SK-N-SH treated with all-trans-retinoic acid at 6 μM for 48 hours (cell line): ENCODE results near the gene SLC38A10.
A peak's percentile ranks its signal among the peaks of the same experiment; 100 is the strongest.

ENCODE experiments used
- ATAC-seq: fragments of 200-7000 bp; cut with Tn5 transposase; 3 replicates; pipeline ENCODE4 v1.9.1; 2020; ENCODE audit warnings: mild to moderate bottlenecking, moderate library complexity
- ARNTL ChIP-seq: fragments of 450-650 bp; formaldehyde crosslinking; IDR thresholded peaks from 2 replicates; pipeline ENCODE4 v1.5.0; 2020; ENCODE audit warnings: low read depth, mild to moderate bottlenecking, moderate library complexity, borderline replicate concordance
- BACH2 ChIP-seq: fragments of 250-450 bp; sonication (Bioruptor Pico); IDR thresholded peaks from 2 replicates; pipeline ENCODE4 v1.9.0; 2021; ENCODE audit warnings: mild to moderate bottlenecking, borderline replicate concordance
- CSDC2 ChIP-seq: fragments of 250-450 bp; sonication (Bioruptor Pico); IDR thresholded peaks from 2 replicates; pipeline ENCODE4 v1.5.0; 2020; ENCODE audit warnings: mild to moderate bottlenecking, moderate library complexity
- GLIS3 ChIP-seq: fragments of 250-450 bp; sonication (Bioruptor Pico); IDR thresholded peaks from 2 replicates; pipeline ENCODE4 v1.5.0; 2020; ENCODE audit warnings: mild to moderate bottlenecking, moderate library complexity
- PPARA ChIP-seq: fragments of 250-450 bp; sonication (Bioruptor Pico); IDR thresholded peaks from 2 replicates; pipeline ENCODE4 v1.5.0; 2020; ENCODE audit warnings: mild to moderate bottlenecking, borderline replicate concordance
- TCF4 ChIP-seq: fragments of 250-450 bp; sonication (Bioruptor Pico); IDR thresholded peaks from 2 replicates; pipeline ENCODE4 v1.8.0; 2021; ENCODE audit warnings: mild to moderate bottlenecking, moderate library complexity, borderline replicate concordance
- TOX ChIP-seq: fragments of 250-450 bp; sonication (Bioruptor Pico); IDR thresholded peaks from 2 replicates; pipeline ENCODE4 v1.8.0; 2021; ENCODE audit warnings: mild to moderate bottlenecking, moderate library complexity, borderline replicate concordance
- ZC3H10 ChIP-seq: fragments of 250-450 bp; sonication (Bioruptor Pico); IDR thresholded peaks from 2 replicates; pipeline ENCODE4 v1.5.1; 2021; ENCODE audit warnings: mild to moderate bottlenecking, moderate library complexity
- ZFP3 ChIP-seq: fragments of 250-450 bp; sonication (Bioruptor Pico); IDR thresholded peaks from 2 replicates; pipeline ENCODE4 v1.5.0; 2020; ENCODE audit warnings: mild to moderate bottlenecking, moderate library complexity
- ZFP30 ChIP-seq: fragments of 450-650 bp; formaldehyde crosslinking; IDR thresholded peaks from 2 replicates; pipeline ENCODE4 v1.5.0; 2022; ENCODE audit warnings: mild to moderate bottlenecking, moderate library complexity
- ZNF565 ChIP-seq: fragments of 450-650 bp; formaldehyde crosslinking; conservative IDR thresholded peaks from 2 replicates; pipeline ENCODE4 v1.5.0; 2020; ENCODE audit warnings: low read depth, mild to moderate bottlenecking, moderate library complexity
- ZNF70 ChIP-seq: fragments of 450-650 bp; formaldehyde crosslinking; IDR thresholded peaks from 2 replicates; pipeline ENCODE4 v1.5.0; 2020; ENCODE audit warnings: mild to moderate bottlenecking, moderate library complexity
- ZNF8 ChIP-seq: fragments of 450-650 bp; formaldehyde crosslinking; IDR thresholded peaks from 2 replicates; pipeline ENCODE4 v1.5.0; 2020; ENCODE audit warnings: mild to moderate bottlenecking, moderate library complexity
- TF ChIP-seq, protein P1 (sequence below): fragments of 250-450 bp; sonication (Bioruptor Pico); IDR thresholded peaks from 2 replicates; pipeline ENCODE4 v1.8.0; 2021; ENCODE audit warnings: low read depth, mild to moderate bottlenecking, moderate library complexity, borderline replicate concordance
- TF ChIP-seq, protein P2 (sequence below): fragments of 250-450 bp; sonication (Bioruptor Pico); IDR thresholded peaks from 2 replicates; pipeline ENCODE4 v1.5.0; 2020; ENCODE audit warnings: mild to moderate bottlenecking, moderate library complexity
- TF ChIP-seq, protein P3 (sequence below): fragments of 250-450 bp; sonication (Bioruptor Pico); IDR thresholded peaks from 2 replicates; pipeline ENCODE4 v1.8.0; 2020; ENCODE audit warnings: mild to moderate bottlenecking, moderate library complexity, borderline replicate concordance
- TF ChIP-seq, protein P4 (sequence below): fragments of 250-450 bp; sonication (Bioruptor Pico); IDR thresholded peaks from 2 replicates; pipeline ENCODE4 v1.5.1; 2020; ENCODE audit warnings: low read depth, mild to moderate bottlenecking, moderate library complexity
- TF ChIP-seq, protein P5 (sequence below): fragments of 250-450 bp; sonication (Bioruptor Pico); IDR thresholded peaks from 2 replicates; pipeline ENCODE4 v1.5.1; 2021; ENCODE audit warnings: mild to moderate bottlenecking, moderate library complexity

The SLC38A10 gene

DNA sequence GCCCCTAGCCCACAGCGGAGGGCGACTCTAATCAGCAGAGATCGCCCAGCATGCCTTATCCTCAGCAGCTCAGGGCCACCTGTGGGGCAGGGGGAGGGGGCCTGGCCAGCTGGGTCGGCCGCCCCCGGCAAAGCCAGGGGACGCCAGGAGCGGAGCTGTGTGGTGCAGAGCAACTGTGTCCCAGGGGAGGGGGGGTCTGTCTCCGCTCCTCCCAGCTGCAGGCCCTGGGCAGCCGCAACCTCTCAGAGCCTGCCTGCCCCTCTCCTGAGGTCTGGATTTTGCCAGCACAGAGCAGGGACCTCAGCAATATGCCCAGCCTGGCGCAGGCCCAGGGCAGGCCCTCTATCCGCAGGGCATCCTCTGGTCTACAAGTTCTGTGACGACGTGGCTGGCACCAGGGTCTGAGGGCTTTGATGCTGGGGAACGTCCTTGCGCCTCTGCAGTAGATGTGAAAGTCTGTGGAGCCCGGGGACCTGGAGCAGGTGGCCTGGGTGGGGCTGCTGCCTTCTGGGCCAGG lies 36.5 kb upstream of the SLC38A10 start:
- no peak; the same call in 2 of the 3 replicates for ATAC-seq
- TF ChIP-seq TCF4 (peak; percentile 61; the same call in 1 of the 2 replicates), ZNF8 (CRISPR knock-in tag) (no peak; the same call in 1 of the 2 replicates), ZNF70 (CRISPR knock-in tag) (peak; percentile 1; the same call in 1 of the 2 replicates), ARNTL (CRISPR knock-in tag) (no peak), BACH2 (CRISPR knock-in tag) (no peak), PPARA (CRISPR knock-in tag) (no peak), ZC3H10 (CRISPR knock-in tag) (no peak), TOX (no peak), ZFP30 (CRISPR knock-in tag) (0 out of 2 replicates have a peak, but pooled peaks have one; percentile 6), GLIS3 (CRISPR knock-in tag) (no peak), ZFP3 (no peak)
- TF ChIP-seq, protein P1, sequence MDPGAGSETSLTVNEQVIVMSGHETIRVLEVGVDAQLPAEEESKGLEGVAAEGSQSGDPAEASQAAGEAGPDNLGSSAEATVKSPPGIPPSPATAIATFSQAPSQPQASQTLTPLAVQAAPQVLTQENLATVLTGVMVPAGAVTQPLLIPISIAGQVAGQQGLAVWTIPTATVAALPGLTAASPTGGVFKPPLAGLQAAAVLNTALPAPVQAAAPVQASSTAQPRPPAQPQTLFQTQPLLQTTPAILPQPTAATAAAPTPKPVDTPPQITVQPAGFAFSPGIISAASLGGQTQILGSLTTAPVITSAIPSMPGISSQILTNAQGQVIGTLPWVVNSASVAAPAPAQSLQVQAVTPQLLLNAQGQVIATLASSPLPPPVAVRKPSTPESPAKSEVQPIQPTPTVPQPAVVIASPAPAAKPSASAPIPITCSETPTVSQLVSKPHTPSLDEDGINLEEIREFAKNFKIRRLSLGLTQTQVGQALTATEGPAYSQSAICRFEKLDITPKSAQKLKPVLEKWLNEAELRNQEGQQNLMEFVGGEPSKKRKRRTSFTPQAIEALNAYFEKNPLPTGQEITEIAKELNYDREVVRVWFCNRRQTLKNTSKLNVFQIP (CRISPR knock-in tag), result no peak
- TF ChIP-seq, protein P2, sequence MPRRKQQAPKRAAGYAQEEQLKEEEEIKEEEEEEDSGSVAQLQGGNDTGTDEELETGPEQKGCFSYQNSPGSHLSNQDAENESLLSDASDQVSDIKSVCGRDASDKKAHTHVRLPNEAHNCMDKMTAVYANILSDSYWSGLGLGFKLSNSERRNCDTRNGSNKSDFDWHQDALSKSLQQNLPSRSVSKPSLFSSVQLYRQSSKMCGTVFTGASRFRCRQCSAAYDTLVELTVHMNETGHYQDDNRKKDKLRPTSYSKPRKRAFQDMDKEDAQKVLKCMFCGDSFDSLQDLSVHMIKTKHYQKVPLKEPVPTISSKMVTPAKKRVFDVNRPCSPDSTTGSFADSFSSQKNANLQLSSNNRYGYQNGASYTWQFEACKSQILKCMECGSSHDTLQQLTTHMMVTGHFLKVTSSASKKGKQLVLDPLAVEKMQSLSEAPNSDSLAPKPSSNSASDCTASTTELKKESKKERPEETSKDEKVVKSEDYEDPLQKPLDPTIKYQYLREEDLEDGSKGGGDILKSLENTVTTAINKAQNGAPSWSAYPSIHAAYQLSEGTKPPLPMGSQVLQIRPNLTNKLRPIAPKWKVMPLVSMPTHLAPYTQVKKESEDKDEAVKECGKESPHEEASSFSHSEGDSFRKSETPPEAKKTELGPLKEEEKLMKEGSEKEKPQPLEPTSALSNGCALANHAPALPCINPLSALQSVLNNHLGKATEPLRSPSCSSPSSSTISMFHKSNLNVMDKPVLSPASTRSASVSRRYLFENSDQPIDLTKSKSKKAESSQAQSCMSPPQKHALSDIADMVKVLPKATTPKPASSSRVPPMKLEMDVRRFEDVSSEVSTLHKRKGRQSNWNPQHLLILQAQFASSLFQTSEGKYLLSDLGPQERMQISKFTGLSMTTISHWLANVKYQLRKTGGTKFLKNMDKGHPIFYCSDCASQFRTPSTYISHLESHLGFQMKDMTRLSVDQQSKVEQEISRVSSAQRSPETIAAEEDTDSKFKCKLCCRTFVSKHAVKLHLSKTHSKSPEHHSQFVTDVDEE (CRISPR knock-in tag), result peak; percentile 84; the same call in 1 of the 2 replicates
- TF ChIP-seq, protein P3, sequence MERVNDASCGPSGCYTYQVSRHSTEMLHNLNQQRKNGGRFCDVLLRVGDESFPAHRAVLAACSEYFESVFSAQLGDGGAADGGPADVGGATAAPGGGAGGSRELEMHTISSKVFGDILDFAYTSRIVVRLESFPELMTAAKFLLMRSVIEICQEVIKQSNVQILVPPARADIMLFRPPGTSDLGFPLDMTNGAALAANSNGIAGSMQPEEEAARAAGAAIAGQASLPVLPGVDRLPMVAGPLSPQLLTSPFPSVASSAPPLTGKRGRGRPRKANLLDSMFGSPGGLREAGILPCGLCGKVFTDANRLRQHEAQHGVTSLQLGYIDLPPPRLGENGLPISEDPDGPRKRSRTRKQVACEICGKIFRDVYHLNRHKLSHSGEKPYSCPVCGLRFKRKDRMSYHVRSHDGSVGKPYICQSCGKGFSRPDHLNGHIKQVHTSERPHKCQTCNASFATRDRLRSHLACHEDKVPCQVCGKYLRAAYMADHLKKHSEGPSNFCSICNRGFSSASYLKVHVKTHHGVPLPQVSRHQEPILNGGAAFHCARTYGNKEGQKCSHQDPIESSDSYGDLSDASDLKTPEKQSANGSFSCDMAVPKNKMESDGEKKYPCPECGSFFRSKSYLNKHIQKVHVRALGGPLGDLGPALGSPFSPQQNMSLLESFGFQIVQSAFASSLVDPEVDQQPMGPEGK, result no peak
- TF ChIP-seq, protein P4, sequence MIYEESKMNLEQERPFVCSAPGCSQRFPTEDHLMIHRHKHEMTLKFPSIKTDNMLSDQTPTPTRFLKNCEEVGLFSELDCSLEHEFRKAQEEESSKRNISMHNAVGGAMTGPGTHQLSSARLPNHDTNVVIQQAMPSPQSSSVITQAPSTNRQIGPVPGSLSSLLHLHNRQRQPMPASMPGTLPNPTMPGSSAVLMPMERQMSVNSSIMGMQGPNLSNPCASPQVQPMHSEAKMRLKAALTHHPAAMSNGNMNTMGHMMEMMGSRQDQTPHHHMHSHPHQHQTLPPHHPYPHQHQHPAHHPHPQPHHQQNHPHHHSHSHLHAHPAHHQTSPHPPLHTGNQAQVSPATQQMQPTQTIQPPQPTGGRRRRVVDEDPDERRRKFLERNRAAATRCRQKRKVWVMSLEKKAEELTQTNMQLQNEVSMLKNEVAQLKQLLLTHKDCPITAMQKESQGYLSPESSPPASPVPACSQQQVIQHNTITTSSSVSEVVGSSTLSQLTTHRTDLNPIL, result no peak

DNA sequence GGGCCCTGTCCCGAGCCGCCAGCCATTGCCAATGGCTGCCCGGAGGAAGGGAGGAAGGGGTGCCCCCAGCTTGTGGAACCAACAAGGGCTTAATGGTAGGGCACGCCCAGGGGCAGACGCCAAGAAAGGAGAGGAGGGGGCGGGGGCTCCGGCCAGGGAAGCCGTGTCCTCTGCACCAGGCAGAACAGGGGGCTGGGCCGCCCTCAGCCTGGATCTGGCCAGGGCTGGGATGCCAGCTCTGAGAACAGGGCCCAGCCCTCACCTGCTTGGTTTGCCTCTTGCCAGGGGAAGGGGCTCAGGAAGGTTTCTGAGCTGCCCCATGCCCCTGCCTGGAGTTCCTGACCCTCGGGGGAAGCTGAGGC lies 35.8 kb upstream of the SLC38A10 start:
- TF ChIP-seq, protein P1 (CRISPR knock-in tag), result no peak
- TF ChIP-seq, protein P2 (CRISPR knock-in tag), result no peak
- TF ChIP-seq PPARA (CRISPR knock-in tag) (no peak), ZNF565 (no peak), BACH2 (CRISPR knock-in tag) (no peak), GLIS3 (CRISPR knock-in tag) (no peak), ZNF8 (CRISPR knock-in tag) (no peak), ZFP30 (CRISPR knock-in tag) (no peak), TOX (no peak), ZC3H10 (CRISPR knock-in tag) (no peak), CSDC2 (CRISPR knock-in tag) (no peak), ZNF70 (CRISPR knock-in tag) (no peak)
- TF ChIP-seq, protein P3, result no peak
- TF ChIP-seq, protein P5, sequence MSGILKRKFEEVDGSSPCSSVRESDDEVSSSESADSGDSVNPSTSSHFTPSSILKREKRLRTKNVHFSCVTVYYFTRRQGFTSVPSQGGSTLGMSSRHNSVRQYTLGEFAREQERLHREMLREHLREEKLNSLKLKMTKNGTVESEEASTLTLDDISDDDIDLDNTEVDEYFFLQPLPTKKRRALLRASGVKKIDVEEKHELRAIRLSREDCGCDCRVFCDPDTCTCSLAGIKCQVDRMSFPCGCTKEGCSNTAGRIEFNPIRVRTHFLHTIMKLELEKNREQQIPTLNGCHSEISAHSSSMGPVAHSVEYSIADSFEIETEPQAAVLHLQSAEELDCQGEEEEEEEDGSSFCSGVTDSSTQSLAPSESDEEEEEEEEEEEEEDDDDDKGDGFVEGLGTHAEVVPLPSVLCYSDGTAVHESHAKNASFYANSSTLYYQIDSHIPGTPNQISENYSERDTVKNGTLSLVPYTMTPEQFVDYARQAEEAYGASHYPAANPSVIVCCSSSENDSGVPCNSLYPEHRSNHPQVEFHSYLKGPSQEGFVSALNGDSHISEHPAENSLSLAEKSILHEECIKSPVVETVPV (CRISPR knock-in tag), result no peak
- ATAC-seq, result no peak
